HG02870 (cell line): ENCODE results near the gene AGRP.

ENCODE experiments used
- ATAC-seq: cut with Tn5 transposase; IDR thresholded peaks from one replicate; pipeline ENCODE4 v1.9.1; 2021; ENCODE audit warnings: mild to moderate bottlenecking, moderate library complexity; ENCODE audit not compliant: unreplicated experiment

The AGRP gene

DNA sequence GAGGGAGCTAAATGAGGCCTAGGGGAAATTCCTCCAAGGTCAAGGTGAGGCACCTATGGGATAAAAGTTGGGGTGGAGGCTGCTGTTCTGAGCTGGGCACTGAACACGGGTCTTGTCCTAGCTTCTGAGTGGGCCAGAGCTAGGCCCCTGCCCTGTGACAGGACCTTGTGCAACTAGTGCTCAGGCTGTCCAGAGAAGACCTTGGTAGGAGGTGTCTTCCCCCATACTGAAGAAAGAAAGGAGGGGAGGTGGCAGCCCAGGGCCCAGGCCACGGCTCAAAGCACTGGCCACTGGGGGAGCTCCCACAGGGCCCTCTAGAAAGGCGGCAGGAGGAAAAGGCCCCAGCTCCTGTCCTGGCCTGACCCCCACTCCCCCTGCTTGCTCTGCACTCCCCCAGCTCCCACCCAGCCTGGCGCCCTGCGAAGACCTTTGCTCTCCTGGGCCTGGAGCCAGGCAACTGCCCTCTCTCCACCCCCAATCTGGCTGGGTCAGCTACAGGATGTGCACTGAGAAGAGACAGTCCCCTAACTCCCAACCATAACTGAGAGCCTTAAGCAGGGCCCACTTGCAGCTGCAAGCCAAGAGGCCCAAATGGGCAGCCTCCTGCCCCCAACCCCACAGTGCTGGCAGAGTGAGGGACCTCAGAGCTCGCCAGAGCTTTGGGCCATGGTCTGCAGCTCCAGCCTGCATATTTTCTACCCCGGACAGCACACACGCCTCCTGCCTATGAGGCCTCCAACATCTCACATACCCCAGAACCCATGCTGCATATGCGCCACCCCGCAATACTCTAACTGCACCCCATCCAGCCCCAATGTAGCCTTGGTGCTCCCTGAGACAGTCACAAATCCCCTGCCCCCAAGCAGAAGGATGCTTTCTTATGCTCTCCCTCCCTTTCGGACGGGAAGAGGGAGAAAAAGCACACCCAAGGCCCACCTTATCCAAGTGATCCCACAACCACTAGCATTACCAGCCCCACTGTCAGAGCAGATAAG lies 37.1 kb downstream of the AGRP start:
- no peak for ATAC-seq

- no peak for ATAC-seq
Observed at GRCh38 chr16:67445441-67445912, 37.9 kb downstream of the AGRP start.

DNA sequence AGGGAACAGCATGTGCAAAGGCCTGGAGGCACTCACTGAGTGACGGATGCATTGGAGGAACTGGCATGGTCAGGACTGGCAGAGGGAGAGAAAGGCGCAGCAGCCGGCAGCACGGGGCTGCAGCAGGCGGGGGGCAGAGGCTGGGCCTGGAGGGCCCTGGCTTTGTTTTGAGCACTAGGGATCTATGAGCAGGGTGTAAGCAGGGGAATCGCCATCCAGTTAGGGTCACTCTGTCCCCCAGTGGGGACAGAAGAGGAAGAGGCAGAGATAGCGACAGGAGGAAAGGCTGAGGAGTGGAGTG lies 38.3 kb downstream of the AGRP start:
- no peak for ATAC-seq

GRCh38 chr16:67444259-67445125 lies 38.9 kb downstream of the AGRP start:
- ATAC-seq: no peak

- no peak for ATAC-seq
Observed at GRCh38 chr16:67443265-67443664, 40.1 kb downstream of the AGRP start.

GRCh38 chr16:67442581-67443255 lies 40.6 kb downstream of the AGRP start:
- no peak for ATAC-seq

DNA sequence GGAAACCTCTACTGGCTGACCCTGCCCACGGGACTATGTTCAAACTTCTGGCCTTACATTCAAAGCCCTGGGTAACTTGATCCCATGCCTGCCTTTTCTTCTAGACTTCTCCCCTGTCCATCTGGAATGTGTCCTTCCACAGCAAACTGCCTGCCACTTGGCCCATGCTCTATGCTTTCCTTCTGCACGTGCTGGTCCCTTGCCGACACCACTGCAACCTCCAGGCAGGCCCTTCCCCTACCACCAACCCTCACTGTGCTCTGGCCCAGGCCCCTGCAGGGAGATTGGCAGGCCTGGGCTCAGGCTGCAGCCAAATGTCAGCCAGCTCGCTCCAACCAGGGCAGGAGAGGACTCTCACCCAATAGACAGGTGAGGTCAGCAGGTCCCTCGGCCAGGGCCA lies 41.4 kb downstream of the AGRP start:
- ATAC-seq: no peak

GRCh38 chr16:67441271-67441753 lies 42.0 kb downstream of the AGRP start:
- ATAC-seq: no peak

DNA sequence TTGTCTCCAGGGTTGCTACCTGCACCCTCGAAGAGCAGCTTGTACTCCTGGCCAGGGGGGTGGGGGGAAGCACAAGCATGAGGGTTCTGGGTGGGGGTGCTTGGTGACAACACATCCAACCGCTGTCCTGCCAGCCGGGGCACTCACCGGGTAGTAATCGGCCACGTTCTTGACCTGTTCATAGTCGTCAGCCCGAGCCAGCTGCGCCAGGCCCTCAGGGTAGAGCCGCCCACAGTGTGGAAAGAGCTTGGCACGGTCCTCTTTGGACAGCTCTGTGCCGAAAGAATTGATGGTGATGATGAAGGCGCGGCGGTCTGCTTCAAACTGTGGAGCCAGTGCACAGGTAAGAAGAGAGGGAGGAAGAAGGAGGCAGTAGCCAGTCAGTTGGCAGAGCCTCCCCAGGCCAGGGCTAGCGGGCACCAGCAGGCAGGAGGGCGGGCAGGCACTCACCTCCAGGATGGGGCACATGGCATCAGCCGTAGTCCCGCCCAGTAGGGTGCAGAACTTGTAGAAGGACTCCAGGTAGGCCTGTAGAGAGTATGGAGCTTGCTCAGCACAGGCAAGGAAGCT lies 44.4 kb downstream of the AGRP start:
- no peak for ATAC-seq

- ATAC-seq: no peak
Observed at GRCh38 chr16:67438098-67438791, 45.1 kb downstream of the AGRP start.

- ATAC-seq: no peak
Observed at GRCh38 chr16:67437513-67437912, 45.8 kb downstream of the AGRP start.

DNA sequence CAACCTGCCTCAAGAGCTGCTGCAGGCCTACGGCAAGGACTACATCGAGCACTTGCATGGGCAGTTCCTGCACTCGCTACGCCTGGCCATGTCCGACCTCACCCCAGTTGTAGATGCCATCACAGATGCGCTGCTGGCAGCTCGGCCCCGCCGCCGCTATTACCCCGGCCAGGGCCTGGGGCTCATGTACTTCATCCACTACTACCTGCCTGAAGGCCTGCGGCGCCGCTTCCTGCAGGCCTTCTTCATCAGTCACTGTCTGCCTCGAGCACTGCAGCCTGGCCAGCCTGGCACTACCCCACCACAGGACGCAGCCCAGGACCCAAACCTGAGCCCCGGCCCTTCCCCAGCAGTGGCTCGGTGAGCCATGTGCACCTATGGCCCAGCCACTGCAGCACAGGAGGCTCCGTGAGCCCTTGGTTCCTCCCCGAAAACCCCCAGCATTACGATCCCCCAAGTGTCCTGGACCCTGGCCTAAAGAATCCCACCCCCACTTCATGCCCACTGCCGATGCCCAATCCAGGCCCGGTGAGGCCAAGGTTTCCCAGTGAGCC lies 46.6 kb downstream of the AGRP start:
- no peak for ATAC-seq

DNA sequence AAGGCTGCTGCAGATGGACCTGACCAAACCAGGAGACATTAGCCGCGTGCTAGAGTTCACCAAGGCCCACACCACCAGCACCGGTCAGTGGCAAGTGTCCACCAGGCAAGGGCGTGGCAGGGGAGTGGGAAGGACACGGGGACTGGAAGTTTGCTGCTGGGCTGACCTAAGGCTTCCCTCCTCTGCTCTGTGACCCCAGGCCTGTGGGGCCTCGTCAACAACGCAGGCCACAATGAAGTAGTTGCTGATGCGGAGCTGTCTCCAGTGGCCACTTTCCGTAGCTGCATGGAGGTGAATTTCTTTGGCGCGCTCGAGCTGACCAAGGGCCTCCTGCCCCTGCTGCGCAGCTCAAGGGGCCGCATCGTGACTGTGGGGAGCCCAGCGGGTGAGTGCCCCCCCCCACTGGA lies 47.6 kb downstream of the AGRP start:
- ATAC-seq: no peak

DNA sequence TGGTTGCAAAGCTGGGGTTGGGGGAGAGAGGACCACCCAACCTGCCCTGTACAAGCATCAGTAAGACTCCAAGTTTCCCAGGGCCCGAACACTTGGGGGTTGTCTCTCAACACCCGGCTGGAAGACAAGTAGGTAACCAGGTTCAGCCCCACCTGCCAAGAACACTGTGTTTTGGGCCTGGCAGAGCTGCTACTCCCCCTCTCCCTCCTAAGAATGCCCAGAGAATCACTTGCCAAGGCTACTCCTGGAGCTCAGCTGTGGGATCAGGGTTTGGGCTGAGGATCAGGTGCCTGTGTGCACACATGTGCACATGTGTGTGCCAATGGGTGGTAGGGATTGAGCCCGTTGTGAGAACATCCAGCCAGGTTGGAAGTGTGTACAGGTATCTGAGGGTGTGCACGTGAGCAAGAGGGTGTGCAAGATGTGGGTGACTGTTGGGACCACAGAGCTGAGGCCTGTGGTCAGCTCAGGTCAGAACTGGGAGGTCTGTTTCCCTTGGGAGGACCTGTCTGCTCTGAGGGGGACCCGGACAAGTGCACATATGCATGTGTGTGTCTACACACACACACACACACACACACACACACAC lies 50.1 kb downstream of the AGRP start:
- no peak for ATAC-seq
